ENCODE data around the gene ERICH6.

ERICH6 gene

DNA sequence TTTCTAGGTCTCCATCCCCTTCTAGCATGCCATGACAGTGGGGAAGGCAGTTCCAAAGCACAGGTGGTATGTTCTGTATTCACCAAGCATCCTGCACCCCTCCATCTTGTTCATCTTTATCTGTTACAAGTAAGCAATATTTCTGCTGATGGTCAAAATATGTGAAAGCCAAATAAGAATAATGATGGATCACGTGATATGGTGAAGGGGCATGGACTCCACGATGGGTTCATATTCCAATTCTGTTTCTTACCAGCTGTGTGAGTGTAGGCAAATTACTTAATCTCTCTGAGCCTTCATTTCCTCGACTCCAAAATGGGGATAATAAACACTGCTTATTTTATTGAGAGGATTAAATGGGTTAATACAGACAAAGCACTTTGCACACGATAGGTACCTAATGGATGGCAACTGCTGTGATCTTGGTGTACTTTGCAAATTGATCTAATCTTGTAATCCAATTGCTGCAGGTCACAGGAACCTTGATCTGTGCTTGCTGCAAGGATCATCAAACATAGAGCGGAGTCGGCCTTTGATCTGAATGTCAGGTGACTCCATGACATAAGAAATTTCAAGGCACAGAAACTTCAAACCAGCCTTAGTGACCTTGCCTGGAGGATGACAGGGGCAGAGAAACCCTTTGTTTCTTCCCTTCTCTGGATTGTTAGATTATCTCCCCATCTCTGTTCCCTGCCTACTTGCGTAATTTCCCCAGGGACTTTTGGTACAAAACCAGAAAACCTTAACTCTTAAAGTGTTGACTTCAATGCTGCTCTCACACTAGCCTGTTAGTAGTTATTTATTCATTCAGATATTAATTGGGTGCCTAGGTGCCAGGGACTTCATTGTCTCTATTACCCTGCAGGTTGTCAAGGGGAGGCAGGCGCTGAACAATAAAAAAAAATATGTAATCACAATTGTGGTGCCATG, 33.4 kb upstream of the ERICH6 start:
- no peak for DNase-seq (ENCODE audit: low read depth in 2 of 2)

DNA sequence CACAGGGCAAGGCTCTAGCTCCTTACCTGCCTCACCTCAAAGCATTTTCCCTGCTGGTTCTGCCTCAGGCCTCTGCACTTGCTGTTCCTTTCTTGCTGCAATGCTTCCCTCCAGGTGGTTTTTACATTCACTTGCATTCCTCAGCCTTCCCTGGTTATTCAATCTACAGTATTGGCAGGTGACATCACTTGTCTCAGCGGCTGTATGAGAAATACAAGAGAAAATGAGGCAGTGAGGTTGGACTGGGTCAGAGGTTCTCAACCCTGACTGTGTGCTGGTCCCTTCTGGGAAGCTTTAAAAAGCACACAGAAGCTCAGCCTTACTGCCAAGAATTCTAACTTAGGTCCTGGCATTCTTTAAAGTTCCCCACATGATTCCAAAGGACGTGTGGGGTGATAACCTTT, 32.6 kb upstream of the ERICH6 start:
- no peak for DNase-seq (ENCODE audit: low read depth in 2 of 2)

- no peak for DNase-seq (ENCODE audit: low read depth in 2 of 2)
These were observed 31.0 kb upstream of the ERICH6 start for GRCh38 chr3:150734795-150735119.

DNA sequence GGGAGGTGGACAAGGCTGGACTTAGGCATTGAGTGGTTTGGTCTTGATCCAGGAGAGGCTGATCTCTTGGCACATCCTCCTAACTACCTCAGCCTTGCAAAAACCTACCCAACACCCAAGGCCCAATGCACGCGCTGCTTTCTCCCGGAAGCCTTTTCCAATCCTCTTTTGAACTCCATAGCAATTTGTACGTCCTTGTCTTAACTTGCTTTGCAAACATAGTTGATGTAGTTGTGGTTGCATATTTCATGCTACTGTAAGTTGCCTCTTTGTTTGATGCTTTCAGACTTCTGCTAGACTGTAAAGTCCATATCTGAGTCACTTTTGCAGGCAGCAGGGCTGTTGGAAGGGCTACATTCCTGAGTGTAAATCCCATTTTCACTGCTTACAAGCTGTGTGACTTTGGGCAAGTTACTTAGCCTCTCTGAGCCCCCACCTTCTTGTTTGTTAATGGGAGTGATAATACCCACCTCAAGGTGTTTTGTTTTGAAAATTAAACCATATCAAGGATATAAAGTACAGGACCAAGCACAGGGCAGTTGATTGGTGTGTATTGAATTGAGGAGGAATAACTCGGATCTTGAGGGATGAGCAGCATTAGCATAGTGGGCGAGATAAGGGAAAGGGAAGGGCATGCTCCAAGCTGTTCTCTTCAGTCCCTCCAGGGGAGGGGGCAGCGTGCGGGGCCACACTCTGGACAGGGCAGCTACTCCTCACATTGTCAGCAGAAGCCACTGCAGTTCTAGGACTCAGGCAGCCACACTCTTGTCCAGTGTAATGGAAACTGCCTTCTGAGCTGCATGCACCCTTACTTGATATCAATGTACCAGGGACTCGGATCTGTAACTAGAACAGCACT, 30.4 kb upstream of the ERICH6 start:
- no peak for DNase-seq (ENCODE audit: low read depth in 2 of 2)

DNA sequence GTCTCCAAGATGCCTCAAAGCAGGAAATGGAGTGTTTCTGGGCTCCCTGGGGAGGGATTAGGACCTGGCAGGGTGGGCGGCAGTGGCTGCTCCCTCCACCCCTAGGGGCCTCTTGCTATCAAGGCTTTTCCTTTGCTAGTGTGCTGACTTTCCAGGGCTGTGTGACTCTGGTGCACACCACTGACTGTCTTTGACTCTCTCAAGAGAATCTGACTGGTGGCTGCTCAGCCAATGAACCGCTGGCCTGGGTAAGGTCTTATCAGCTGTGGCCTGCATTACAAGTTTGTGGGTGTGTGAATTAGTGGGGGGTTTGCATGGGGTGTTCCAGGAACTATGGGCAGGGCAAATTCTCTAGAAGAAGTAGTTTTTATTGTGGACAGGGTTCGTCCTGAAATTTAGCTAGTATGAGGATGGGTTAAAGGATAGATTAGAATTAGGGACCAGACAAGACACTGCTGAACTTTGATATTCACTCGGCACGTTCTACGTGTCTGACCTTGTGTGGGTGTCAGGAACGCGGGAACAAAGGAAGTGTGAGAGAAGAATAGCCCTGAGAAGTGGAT, 29.7 kb upstream of the ERICH6 start:
- DNase-seq (ENCODE audit: low read depth in 2 of 2) = no peak

- DNase-seq (ENCODE audit: low read depth in 2 of 2) = no peak
These were observed 26.1 kb upstream of the ERICH6 start for GRCh38 chr3:150729682-150730360.

- no peak for DNase-seq (ENCODE audit: low read depth in 2 of 2)
These were observed 24.2 kb upstream of the ERICH6 start for GRCh38 chr3:150727653-150728502.

- no peak for DNase-seq (ENCODE audit: low read depth in 2 of 2)
These were observed 21.8 kb upstream of the ERICH6 start for GRCh38 chr3:150725548-150725947.

- DNase-seq (ENCODE audit: low read depth in 2 of 2) = no peak
These were observed 20.2 kb upstream of the ERICH6 start for GRCh38 chr3:150723946-150724345.

- DNase-seq (ENCODE audit: low read depth in 2 of 2) = no peak
These were observed 18.5 kb upstream of the ERICH6 start for GRCh38 chr3:150722267-150722666.

DNA sequence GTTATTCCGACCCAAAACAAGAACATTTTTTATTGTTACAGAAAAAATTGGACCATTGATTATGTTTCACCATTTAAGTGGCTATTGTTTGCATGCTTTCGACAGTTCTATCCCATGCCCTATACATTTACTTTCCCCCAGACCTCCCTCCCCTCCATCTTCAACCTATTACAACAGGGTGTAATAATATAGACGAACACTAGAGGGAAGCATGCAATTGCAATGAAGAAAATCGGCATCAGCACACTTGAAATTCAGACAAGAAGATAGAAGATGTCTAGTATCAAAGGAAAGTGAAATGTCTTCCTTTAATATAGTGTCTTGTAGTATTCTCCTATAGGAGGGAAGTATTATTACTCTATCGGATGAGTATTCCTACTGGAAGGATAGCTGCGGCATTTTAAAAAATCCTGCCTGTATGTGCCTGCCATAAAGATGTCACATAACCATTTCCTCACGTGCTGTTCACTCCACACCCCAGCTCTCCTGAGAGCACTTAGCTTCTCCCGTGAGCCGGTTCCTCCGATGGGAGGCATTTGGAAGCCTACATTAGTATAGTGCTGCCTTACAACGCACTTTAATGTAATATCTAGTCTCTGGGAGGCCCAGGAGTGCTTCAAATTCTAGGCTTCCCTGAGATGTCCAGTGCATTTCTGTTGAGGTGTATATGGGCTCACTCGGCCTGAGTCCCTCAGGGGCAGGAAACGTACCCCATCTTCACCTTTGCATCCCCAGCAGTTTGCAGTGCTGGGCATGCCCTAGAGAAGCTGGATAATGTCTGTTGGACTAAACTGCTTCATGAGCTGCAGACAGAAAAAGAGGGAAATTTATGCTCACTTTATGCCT, 17.8 kb upstream of the ERICH6 start:
- no peak for DNase-seq (ENCODE audit: low read depth in 2 of 2)

GRCh38 chr3:150720444-150720843, 16.7 kb upstream of the ERICH6 start:
- DNase-seq (ENCODE audit: low read depth in 2 of 2) = no peak

- no peak for DNase-seq (ENCODE audit: low read depth in 2 of 2)
These were observed 6.4 kb upstream of the ERICH6 start for GRCh38 chr3:150710097-150710496.

- DNase-seq (ENCODE audit: low read depth in 2 of 2) = peak; percentile 16 to 25
These were observed 393 bp downstream of the ERICH6 start for GRCh38 chr3:150703299-150703755.

- no peak for DNase-seq (ENCODE audit: low read depth in 2 of 2)
These were observed 4.6 kb downstream of the ERICH6 start for GRCh38 chr3:150699068-150699639.

GRCh38 chr3:150697646-150698045, 6.1 kb downstream of the ERICH6 start:
- DNase-seq (ENCODE audit: low read depth in 2 of 2) = no peak

- no peak for DNase-seq (ENCODE audit: low read depth in 2 of 2)
These were observed 12.2 kb downstream of the ERICH6 start for GRCh38 chr3:150691414-150692040.

GRCh38 chr3:150687613-150688012, 16.1 kb downstream of the ERICH6 start:
- no peak for DNase-seq (ENCODE audit: low read depth in 2 of 2)

DNA sequence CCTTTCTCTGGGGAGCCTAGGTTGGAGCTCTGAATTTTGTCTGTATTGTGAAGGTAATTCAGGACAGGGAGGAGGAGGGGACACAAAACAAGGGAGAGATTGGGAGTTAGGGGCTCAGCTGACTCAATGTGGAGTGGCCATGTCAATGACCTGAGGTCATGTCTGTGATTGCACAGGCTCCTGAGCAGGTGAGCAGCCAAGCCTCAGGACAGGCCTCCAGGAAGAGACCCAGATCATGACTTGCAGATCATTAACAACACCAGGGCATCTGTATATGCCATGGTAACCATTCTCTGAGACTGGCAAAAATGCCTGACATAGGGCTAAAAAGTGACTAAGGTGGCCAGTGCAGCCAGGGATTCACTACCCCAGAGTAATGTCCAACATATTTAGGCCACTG, 20.9 kb downstream of the ERICH6 start:
- no peak for DNase-seq (ENCODE audit: low read depth in 2 of 2)
